HG02885 (cell line): ENCODE results near the gene IARS2.
"Not testable (repeated sequence)": the region's sequence is repeated elsewhere in the genome, so short reads cannot be mapped to it uniquely, and the experiment has no call there.

Source experiments
- ATAC-seq: cut with Tn5 transposase; IDR thresholded peaks from one replicate; pipeline ENCODE4 v1.9.1; 2021; ENCODE audit warnings: mild to moderate bottlenecking; ENCODE audit not compliant: unreplicated experiment, poor library complexity

The IARS2 gene

DNA sequence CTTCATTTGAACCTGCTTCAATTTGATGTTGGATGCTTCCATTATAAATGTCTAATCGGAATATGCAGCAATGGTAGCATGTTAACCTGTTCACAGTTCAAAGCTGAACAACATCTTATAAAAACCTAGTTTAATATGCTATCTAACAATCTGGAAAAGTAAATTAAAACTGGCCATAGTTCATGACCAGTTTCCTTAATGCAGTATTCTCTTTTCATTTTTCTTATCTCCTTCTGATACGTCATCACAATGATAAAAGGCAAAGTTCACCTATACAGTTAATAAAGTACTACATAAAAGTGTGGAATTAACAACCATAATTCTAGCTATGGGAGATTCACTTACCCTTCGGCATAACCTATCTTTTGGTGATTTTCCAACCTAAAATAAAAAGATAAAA lies 65.1 kb downstream of the IARS2 start:
- no peak for ATAC-seq

DNA sequence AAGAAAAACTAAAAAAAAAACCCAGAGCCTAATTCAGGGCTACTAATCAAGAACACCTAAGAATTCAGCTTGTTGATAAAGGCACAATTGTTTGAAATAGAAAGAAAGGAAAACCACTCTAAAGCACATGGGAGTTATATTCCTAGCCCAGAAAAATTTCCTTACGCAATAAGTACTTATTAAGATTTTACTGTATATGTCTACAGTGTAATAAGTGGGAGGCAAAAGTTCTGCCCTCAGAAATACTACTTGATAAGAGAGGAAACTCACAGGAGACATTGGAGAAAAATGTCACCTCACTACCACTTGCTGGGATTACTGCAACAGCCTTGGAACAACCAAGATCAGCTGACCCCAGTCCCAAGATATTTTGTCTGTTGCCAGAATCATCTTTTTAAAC lies 66.1 kb downstream of the IARS2 start:
- no peak for ATAC-seq

- no peak for ATAC-seq
Measured at GRCh38 chr1:220164116-220164515, 70.2 kb downstream of the IARS2 start.

DNA sequence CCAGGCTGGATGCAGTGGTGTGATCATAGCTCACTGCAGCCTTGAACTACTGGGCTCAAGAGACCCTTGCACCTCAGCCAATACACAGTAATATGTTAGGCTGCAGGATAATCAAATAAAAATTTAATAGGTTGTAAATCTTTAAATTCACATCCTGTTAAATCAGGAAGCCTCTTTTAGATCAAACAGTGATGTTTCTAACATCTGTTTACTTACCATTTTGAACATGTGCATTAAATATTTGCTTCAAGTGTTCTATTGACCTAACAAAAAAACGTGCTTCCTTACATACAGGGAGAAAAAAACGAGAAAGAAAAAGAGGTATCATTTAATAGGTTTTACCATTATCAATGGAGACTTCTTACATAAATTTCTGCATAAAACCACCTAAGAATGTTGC lies 70.6 kb downstream of the IARS2 start:
- no peak for ATAC-seq

- ATAC-seq: no peak
Measured at GRCh38 chr1:220166853-220167252, 72.9 kb downstream of the IARS2 start.

- ATAC-seq: not testable (repeated sequence)
Measured at GRCh38 chr1:220169887-220170286, 76.0 kb downstream of the IARS2 start.

DNA sequence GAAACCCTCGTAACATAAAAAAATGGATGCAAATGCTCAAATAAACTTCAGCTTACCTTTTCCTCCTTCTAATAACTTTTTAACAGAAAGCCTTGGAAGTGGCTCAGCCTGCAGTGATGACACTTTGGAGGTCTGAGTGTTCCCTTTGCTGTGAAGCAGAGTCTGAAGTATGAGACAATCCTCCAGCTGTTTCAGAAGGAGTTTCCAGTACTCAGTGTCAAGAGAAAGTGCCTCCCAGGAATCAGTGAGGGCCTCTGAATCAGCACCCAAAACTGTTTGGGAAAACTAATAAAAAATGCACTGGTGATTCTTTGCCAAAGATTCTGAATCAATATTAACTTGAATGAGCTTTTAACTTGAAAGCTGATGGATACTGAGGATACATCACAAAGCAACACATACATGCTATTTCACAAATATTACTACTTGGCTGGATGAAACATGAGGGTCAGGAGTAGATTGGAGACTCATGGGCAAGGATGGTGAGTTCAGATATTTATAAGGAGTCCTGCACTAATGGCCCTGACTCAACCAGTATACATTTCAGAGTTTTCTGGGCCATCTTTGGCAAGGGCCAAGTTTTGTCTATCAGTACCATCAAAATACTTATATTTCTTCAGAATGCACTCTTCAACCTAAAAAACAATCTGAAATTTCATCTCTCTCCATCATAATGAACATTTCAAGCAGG lies 77.0 kb downstream of the IARS2 start:
- ATAC-seq: no peak

GRCh38 chr1:220176540-220176939 lies 82.6 kb downstream of the IARS2 start:
- no peak for ATAC-seq

GRCh38 chr1:220182111-220182510 lies 88.2 kb downstream of the IARS2 start:
- ATAC-seq: no peak

DNA sequence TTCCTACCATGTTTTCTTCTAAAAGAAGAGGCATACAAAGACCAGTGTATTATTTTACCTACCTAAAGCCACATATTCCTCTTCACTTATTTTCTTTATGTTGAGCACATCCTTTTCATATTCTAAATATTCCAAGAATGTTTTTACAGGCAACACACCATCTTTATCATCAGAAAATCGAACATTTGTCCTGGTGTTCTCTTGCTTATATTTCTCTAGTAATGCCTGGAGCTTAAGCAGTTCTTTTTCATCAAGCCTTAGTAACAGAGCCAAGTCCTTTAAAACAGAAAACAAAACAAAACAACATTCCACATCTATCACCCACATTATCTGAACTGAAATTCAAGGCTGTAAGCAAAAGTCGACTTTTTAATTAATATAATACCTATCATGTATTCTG lies 88.7 kb downstream of the IARS2 start:
- ATAC-seq: no peak

- ATAC-seq: no peak
Measured at GRCh38 chr1:220184506-220184905, 90.6 kb downstream of the IARS2 start.

DNA sequence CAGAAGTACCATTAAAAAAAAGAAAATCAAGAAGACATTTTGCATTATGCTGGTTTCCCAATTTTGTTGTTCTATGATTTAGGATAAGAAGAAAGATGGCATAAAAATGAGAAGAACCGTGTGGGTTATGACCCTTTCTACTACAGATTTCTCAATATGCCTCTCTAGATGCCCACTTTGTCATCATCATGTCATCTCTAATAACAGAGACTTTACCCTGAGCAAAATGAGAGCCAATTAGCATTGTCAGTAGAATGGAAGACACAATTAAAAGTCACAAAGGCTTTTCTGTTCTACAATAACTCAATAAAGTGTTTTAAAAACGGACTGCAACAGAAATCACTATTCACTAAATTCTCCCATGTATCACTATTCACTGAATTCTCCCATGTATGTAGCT lies 92.8 kb downstream of the IARS2 start:
- ATAC-seq: no peak

DNA sequence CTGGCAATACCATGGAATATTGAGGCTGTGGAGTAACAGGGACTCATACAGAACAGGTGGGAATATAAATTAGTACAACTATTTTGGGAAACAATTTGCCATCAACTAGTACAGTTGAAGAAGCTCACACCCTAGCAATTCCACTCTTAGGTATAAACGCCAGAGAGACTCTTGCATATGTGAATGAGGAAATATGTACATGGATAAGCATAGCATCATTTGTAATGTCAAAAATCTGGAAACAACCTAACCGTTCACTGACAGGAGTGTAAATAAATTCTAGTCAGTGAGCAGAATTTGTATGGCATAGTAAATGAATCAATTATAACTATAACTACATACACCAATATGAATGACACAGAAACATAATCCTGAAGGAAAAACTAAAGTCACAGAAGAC lies 94.6 kb downstream of the IARS2 start:
- ATAC-seq: no peak

GRCh38 chr1:220189750-220190347 lies 95.9 kb downstream of the IARS2 start:
- no peak for ATAC-seq

DNA sequence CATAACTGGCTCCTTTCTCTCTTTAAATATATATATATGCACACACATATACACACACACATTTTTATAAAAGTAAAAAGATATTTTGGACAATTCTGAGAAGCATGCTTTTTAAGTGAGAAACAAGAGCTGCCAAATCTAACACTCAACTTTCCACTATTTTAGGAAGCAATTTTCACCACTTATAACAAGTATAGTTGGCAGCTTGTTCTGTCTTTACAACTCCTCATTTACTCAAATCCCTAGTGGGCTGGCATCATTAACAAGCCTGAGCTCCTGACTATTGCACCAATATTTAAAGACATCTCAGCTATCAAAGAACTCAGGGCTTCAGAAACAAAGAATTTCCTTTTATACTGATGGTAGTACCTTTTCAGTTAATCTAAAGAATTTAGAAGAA lies 101.8 kb downstream of the IARS2 start:
- no peak for ATAC-seq
